Measurements from ENCODE around the gene STX17. TPM values are rescaled to one million over a fixed set of nuclear protein-coding genes. Genes with fewer than 3 reads are reported as not detected.

STX17 gene
- total and polyA plus RNA-seq, 8 donors = 4.6 to 44.8 (median 18.0) TPM

- 92 to 95% (median 95%) methylated on average over 2 of the region's 2 CpGs for WGBS, 5 donors
- intact Hi-C loops (cut with DNase I; ENCODE audit: low total_unique reads) = no loop called here
Observed at GRCh38 chr9:99896119-99896518, 10.3 kb upstream of the STX17 start.

DNA sequence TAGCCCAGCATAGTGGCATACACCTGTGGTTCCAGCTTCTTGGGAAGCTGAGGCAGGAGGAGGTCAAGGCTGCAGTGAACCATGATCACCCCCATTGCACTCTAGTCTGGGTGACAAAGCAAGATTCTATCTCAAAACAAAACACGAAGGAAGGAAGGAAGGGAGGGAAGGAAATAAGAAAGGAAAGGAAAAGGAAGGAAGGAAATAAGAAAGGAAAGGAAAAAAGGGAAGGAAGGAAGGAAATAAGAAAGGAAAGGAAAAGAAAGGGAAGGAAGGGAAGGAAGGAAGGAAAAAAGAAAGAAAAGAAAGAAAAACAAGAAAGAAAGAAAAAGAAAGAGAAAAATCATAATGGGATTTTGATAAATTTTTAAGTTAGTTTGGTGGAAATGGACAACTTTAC lies 3.1 kb upstream of the STX17 start:
- H3K36me3 ChIP-seq = no peaks in the 10 kb centered on the region
- no peaks in the 10 kb centered on the region for H3K27me3 ChIP-seq
- no peak overlapping the region for H3K27ac ChIP-seq
- H3K4me3 ChIP-seq = no peak overlapping the region
- 76 to 100% (median 83%) methylated on average over 1 of the region's 1 CpG for WGBS, 5 donors
- TF ChIP-seq POLR2AphosphoS5 (IDR thresholded peaks at IDR 0.05) (no peak), EP300 (IDR thresholded peaks at IDR 0.05) (no peak), POLR2A (IDR thresholded peaks at IDR 0.05) (no peak)
- TF ChIP-seq, protein P1, sequence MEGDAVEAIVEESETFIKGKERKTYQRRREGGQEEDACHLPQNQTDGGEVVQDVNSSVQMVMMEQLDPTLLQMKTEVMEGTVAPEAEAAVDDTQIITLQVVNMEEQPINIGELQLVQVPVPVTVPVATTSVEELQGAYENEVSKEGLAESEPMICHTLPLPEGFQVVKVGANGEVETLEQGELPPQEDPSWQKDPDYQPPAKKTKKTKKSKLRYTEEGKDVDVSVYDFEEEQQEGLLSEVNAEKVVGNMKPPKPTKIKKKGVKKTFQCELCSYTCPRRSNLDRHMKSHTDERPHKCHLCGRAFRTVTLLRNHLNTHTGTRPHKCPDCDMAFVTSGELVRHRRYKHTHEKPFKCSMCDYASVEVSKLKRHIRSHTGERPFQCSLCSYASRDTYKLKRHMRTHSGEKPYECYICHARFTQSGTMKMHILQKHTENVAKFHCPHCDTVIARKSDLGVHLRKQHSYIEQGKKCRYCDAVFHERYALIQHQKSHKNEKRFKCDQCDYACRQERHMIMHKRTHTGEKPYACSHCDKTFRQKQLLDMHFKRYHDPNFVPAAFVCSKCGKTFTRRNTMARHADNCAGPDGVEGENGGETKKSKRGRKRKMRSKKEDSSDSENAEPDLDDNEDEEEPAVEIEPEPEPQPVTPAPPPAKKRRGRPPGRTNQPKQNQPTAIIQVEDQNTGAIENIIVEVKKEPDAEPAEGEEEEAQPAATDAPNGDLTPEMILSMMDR (IDR thresholded peaks at IDR 0.05) = no peak
- no peaks in the 10 kb centered on the region for H3K9me3 ChIP-seq
- intact Hi-C loops (cut with DNase I; ENCODE audit: low total_unique reads) = loop anchor here (10.0 kb wide), 1 partner anchor 89 kb away; no protein-coding TSS in a partner anchor
- peaks cover 0 to 22% (median 13%) of the 10 kb centered on the region in 4 donors for H3K4me1 ChIP-seq
- no peak for DNase-seq

More at GRCh38 chr9:99896119-99896518, 10.3 kb upstream of the STX17 start:
- TF ChIP-seq EP300 (IDR thresholded peaks at IDR 0.05) (no peak), POLR2A (IDR thresholded peaks at IDR 0.05) (no peak), POLR2AphosphoS5 (IDR thresholded peaks at IDR 0.05) (no peak)
- TF ChIP-seq, protein P1 (IDR thresholded peaks at IDR 0.05) = no peak
- H3K27me3 ChIP-seq = no peaks in the 10 kb centered on the region
- no peak for DNase-seq
- no peaks in the 10 kb centered on the region for H3K36me3 ChIP-seq
- H3K4me3 ChIP-seq = no peak overlapping the region
- H3K4me1 ChIP-seq = no peaks in the 10 kb centered on the region
- no peak overlapping the region for H3K27ac ChIP-seq
- no peaks in the 10 kb centered on the region for H3K9me3 ChIP-seq

DNA sequence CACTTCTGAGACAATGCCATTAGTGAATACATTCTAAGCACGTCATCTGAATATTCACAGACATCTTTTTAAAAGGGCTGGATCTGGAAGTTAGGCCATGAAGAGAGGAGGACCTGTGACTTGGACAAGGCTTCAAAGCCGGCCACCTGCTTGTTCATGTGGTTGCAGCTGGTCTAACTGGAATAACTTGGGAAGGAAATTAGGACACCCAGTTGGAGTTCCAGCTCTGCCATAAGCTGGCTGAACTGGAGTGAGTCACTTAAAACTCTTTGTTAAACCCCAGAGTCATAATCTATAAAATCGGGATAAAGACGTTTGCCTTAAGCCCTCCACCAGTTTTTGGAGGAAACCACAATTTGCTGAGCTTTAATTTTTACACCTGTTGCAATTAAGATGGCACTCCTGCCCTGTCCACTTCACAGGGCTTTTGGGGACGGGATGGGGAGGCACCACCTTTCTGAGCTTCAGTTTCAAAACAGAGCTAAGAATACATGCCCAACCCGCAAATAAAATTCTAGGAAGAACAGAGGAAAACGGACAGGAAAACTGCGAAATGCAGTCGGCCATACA lies 536 bp upstream of the STX17 start:
- DNase-seq = peak; percentile 51 to 67
- TF ChIP-seq POLR2A (IDR thresholded peaks at IDR 0.05) = no peak
- no peak for TF ChIP-seq POLR2AphosphoS5 (IDR thresholded peaks at IDR 0.05)
- TF ChIP-seq, protein P1 (IDR thresholded peaks at IDR 0.05) = no peak
- no peak for TF ChIP-seq EP300 (IDR thresholded peaks at IDR 0.05)
- intact Hi-C loops (cut with DNase I; ENCODE audit: low total_unique reads) = loop anchor here (10.0 kb wide), 1 partner anchor 91 kb away; no protein-coding TSS in a partner anchor
- no peaks in the 10 kb centered on the region for H3K9me3 ChIP-seq
- H3K27me3 ChIP-seq = no peaks in the 10 kb centered on the region
- peaks cover 0 to 1% (median under 1%) of the 10 kb centered on the region in 4 donors for H3K36me3 ChIP-seq
- peak overlapping the region; percentile 94 to 99 (median 98) for H3K27ac ChIP-seq
- peaks cover 0 to 33% (median 17%) of the 10 kb centered on the region in 4 donors for H3K4me1 ChIP-seq
- peak overlapping the region; percentile 54 to 99 (median 72) for H3K4me3 ChIP-seq
- WGBS, 5 donors = 13 to 20% (median 18%) methylated on average over 9 of the region's 9 CpGs

GRCh38 chr9:99907208-99907532 lies 716 bp downstream of the STX17 start:
- intact Hi-C loops (cut with DNase I; ENCODE audit: low total_unique reads) = loop anchor here (10.0 kb wide), 1 partner anchor 92 kb away; no protein-coding TSS in a partner anchor
- Histone ChIP-seq H3K36me3 (peaks cover 0 to 14% (median 6%) of the 10 kb centered on the region in 4 donors), H3K27me3 (no peaks in the 10 kb centered on the region), H3K4me3 (peak overlapping the region; percentile 54 to 99 (median 72)), H3K27ac (peak overlapping the region; percentile 94 to 99 (median 98)), H3K9me3 (no peaks in the 10 kb centered on the region), H3K4me1 (peaks cover 0 to 33% (median 19%) of the 10 kb centered on the region in 4 donors)
- no peak for TF ChIP-seq EP300 (IDR thresholded peaks at IDR 0.05)
- TF ChIP-seq, protein P1 (IDR thresholded peaks at IDR 0.05) = no peak
- no peak for TF ChIP-seq POLR2A (IDR thresholded peaks at IDR 0.05)
- no peak for TF ChIP-seq POLR2AphosphoS5 (IDR thresholded peaks at IDR 0.05)
- no peak for DNase-seq
- 1 to 9% (median 2%) methylated on average over 9 of the region's 9 CpGs for WGBS, 5 donors

All from stomach (tissue), 9 donors.